WTC11 (cell line): Measurements from ENCODE around the gene SUPT4H1. TPM values are rescaled to one million over a fixed set of nuclear protein-coding genes. Genes with fewer than 3 reads are reported as not detected.
A peak's percentile ranks its signal among the peaks of the same experiment; 100 is the strongest.

Source experiments
- ATAC-seq: fragments of 200-7000 bp; cut with Tn5 transposase; 2 replicates; pipeline ENCODE4 v1.10.0; 2021; ENCODE audit warnings: mild to moderate bottlenecking, moderate library complexity
- CTCF ChIA-PET: fragments of 300-600 bp; sonication (Branson Sonifier 250); formaldehyde crosslinking; loops from one replicate; lab custom pipeline; 2021; ENCODE audit warnings: antibody characterized with exemption; lab: Charles Lee
- POLR2A ChIA-PET: fragments of 350-600 bp; sonication (Branson Sonifier 250); formaldehyde crosslinking; loops from one replicate; lab custom pipeline; 2021; ENCODE audit warnings: antibody characterized with exemption; lab: Charles Lee
- DNase-seq: peaks from one replicate; pipeline ENCODE4 v3.0.0; 2021; ENCODE audit warnings: low spot score
- H3K27ac Mint-ChIP-seq: 2 replicates; pipeline ENCODE4 v1.8.0; 2021; ENCODE audit warnings: mixed read lengths
- H3K27me3 Mint-ChIP-seq: 2 replicates; pipeline ENCODE4 v1.8.0; 2021; ENCODE audit warnings: low read depth, mild to moderate bottlenecking, moderate library complexity, mixed read lengths
- H3K36me3 Mint-ChIP-seq: 2 replicates; pipeline ENCODE4 v1.8.0; 2021; ENCODE audit warnings: mixed read lengths
- H3K4me1 Mint-ChIP-seq: 2 replicates; pipeline ENCODE4 v1.8.0; 2022; ENCODE audit warnings: mixed read lengths
- H3K4me3 Mint-ChIP-seq: 2 replicates; pipeline ENCODE4 v1.8.0; 2021; ENCODE audit warnings: mild to moderate bottlenecking, moderate library complexity, mixed read lengths
- H3K9me3 Mint-ChIP-seq: 2 replicates; pipeline ENCODE4 v1.8.0; 2021; ENCODE audit warnings: mixed read lengths
- ATF1 ChIP-seq: sonication (generic); formaldehyde crosslinking; IDR thresholded peaks from 2 replicates; pipeline ENCODE4 v1.8.1; 2023; ENCODE audit warnings: mild to moderate bottlenecking, moderate library complexity, missing genetic modification reagents
- CBFB ChIP-seq: sonication (generic); formaldehyde crosslinking; IDR thresholded peaks from 2 replicates; pipeline ENCODE4 v1.8.1; 2022; ENCODE audit warnings: mild to moderate bottlenecking, low read depth, missing genetic modification reagents
- CREB1 ChIP-seq: sonication (generic); formaldehyde crosslinking; IDR thresholded peaks from 2 replicates; pipeline ENCODE4 v1.8.0; 2023; ENCODE audit warnings: mild to moderate bottlenecking, missing genetic modification reagents
- CREM ChIP-seq: sonication (generic); formaldehyde crosslinking; IDR thresholded peaks from 2 replicates; pipeline ENCODE4 v1.8.1; 2022; ENCODE audit warnings: mild to moderate bottlenecking, missing genetic modification reagents, moderate library complexity
- ETV6 ChIP-seq: sonication (generic); formaldehyde crosslinking; IDR thresholded peaks from 2 replicates; pipeline ENCODE4 v1.8.1; 2022; ENCODE audit warnings: mild to moderate bottlenecking, missing genetic modification reagents
- FOXK1 ChIP-seq: sonication (generic); formaldehyde crosslinking; IDR thresholded peaks from 2 replicates; pipeline ENCODE4 v1.8.0; 2022; ENCODE audit warnings: mild to moderate bottlenecking, moderate library complexity, missing genetic modification reagents
- GABPB1 ChIP-seq: sonication (generic); formaldehyde crosslinking; IDR thresholded peaks from 2 replicates; pipeline ENCODE4 v1.8.1; 2023; ENCODE audit warnings: mild to moderate bottlenecking, missing genetic modification reagents
- HMGA2 ChIP-seq: fragments of 250-450 bp; sonication (Bioruptor Pico); IDR thresholded peaks from 2 replicates; pipeline ENCODE4 v1.4.0; 2021; ENCODE audit warnings: mild to moderate bottlenecking, moderate library complexity
- NFE2L1 ChIP-seq: sonication (generic); formaldehyde crosslinking; IDR thresholded peaks from 2 replicates; pipeline ENCODE4 v1.8.1; 2023; ENCODE audit warnings: missing genetic modification reagents
- NFYB ChIP-seq: sonication (generic); formaldehyde crosslinking; conservative IDR thresholded peaks from 2 replicates; pipeline ENCODE4 v1.8.0; 2022; ENCODE audit warnings: low read depth, missing genetic modification reagents
- OVOL2 ChIP-seq: fragments of 250-450 bp; sonication (Bioruptor Pico); IDR thresholded peaks from 2 replicates; pipeline ENCODE4 v1.9.0; 2021; ENCODE audit warnings: mild to moderate bottlenecking, borderline replicate concordance
- ZNF138 ChIP-seq: sonication (generic); formaldehyde crosslinking; conservative IDR thresholded peaks from 2 replicates; pipeline ENCODE4 v1.8.1; 2022; ENCODE audit warnings: mild to moderate bottlenecking, moderate library complexity, missing genetic modification reagents
- total RNA-seq: library from RNA; stranded (reverse); gene quantifications from 3 replicates; pipeline ENCODE4 v1.2.3, GENCODE V29; 2021
- TF ChIP-seq, protein P1 (sequence below): sonication (generic); formaldehyde crosslinking; IDR thresholded peaks from 2 replicates; pipeline ENCODE4 v1.8.0; 2023; ENCODE audit warnings: missing genetic modification reagents
- TF ChIP-seq, protein P2 (sequence below): sonication (generic); formaldehyde crosslinking; IDR thresholded peaks from 2 replicates; pipeline ENCODE4 v1.8.1; 2022; ENCODE audit warnings: mild to moderate bottlenecking, moderate library complexity, missing genetic modification reagents
- TF ChIP-seq, protein P3 (sequence below): sonication (generic); formaldehyde crosslinking; conservative IDR thresholded peaks from 2 replicates; pipeline ENCODE4 v1.8.1; 2022; ENCODE audit warnings: mild to moderate bottlenecking, missing genetic modification reagents
- TF ChIP-seq, protein P4 (sequence below): sonication (generic); formaldehyde crosslinking; IDR thresholded peaks from 2 replicates; pipeline ENCODE4 v1.8.0; 2022; ENCODE audit warnings: mild to moderate bottlenecking, missing genetic modification reagents
- TF ChIP-seq, protein P5 (sequence below): fragments of 250-450 bp; sonication (Bioruptor Pico); IDR thresholded peaks from 2 replicates; pipeline ENCODE4 v1.9.0; 2021; ENCODE audit warnings: mild to moderate bottlenecking
- TF ChIP-seq, protein P6 (sequence below): sonication (generic); formaldehyde crosslinking; IDR thresholded peaks from 2 replicates; pipeline ENCODE4 v1.8.0; 2022; ENCODE audit warnings: mild to moderate bottlenecking, missing genetic modification reagents
- TF ChIP-seq, protein P7 (sequence below): sonication (generic); formaldehyde crosslinking; IDR thresholded peaks from 2 replicates; pipeline ENCODE4 v1.8.0; 2023; ENCODE audit warnings: missing genetic modification reagents, mild to moderate bottlenecking, borderline replicate concordance
- TF ChIP-seq, protein P8 (sequence below): sonication (generic); formaldehyde crosslinking; IDR thresholded peaks from 2 replicates; pipeline ENCODE4 v1.8.1; 2022; ENCODE audit warnings: low read depth, mild to moderate bottlenecking, moderate library complexity, missing genetic modification reagents, borderline replicate concordance

Gene SUPT4H1
- total RNA-seq, 1 experiment from 2014 or later, result 85.5 TPM

DNA sequence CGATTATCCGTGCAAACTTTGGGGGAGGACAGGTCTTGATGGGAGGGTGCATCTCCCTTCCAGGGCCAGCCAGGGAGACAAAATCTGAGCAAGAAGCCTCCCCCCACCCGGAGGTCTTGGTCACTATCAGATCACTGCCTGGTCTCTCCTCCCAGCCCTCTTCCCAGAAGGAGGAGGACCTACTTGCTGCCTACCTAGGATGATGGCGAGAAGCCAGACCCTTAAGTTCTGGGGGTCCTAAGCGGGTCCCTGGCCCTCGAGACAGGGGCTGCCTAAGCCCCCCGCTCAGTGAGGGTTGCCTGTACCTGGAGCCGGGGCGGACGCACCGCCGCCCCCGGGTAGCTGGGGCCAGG is 28.0 kb downstream of the SUPT4H1 start (continued):
- no peak for TF ChIP-seq FOXK1
- TF ChIP-seq CREB1 (CRISPR knock-in tag), result no peak
- TF ChIP-seq OVOL2, result no peak
- no peak for TF ChIP-seq ZNF138
- TF ChIP-seq CBFB (CRISPR knock-in tag), result no peak
- TF ChIP-seq, protein P1, sequence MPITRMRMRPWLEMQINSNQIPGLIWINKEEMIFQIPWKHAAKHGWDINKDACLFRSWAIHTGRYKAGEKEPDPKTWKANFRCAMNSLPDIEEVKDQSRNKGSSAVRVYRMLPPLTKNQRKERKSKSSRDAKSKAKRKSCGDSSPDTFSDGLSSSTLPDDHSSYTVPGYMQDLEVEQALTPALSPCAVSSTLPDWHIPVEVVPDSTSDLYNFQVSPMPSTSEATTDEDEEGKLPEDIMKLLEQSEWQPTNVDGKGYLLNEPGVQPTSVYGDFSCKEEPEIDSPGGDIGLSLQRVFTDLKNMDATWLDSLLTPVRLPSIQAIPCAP (CRISPR knock-in tag), result no peak
- no peak for TF ChIP-seq NFYB (CRISPR knock-in tag)

DNA sequence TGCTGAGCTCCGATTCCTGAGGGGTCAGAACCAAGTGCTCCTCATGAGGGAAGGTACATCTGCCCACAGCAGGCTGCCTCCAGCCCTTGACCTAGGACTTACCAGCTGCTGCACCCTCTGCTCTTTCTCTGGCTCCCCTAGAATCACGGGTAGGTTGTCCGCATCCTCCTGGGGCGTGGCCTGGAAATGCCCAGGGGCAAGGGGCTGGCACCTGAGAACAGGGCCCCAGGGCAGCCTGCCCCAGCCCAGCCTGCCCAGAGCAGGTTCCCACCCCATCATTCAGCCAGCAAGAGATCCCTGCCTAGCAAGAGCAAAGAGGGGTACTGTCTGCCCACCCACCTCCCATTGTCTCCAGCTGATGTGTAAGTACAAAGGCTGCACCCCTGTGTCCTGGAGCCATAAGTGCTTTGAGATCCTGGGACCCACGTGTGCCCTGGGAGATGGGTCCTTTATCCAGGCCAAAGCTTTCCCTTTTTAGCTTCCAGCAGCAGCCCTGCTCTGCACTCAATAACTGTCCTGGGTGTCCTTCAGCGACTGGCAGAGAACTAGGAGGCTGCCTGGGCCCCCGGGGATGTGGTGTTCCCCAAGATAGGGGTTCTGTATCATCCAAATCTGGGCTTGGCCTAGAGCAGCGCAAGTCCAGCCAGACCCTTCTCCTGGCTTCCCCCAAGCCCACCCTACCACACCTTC is 28.5 kb downstream of the SUPT4H1 start:
- no peak for ATAC-seq
- Mint-ChIP-seq H3K36me3 (0 out of 2 replicates have a peak, but pooled peaks cover 3% of the 10 kb centered on the region), H3K27me3 (peaks cover 50% of the 10 kb centered on the region), H3K9me3 (no peaks in the 10 kb centered on the region), H3K4me3 (peak overlapping the region; percentile 61), H3K27ac (no peak overlapping the region), H3K4me1 (peaks cover 30% of the 10 kb centered on the region)
- ChIA-PET POLR2A (interaction anchor here (1.9 to 3.2 kb wide), 3 partner anchors 15 to 94 kb away, joined by 7 to 9 read pairs (median 9); partner anchors contain the start of genes RNF43 and SUPT4H1), CTCF (interaction anchor here (0.6 to 2.7 kb wide), 9 partner anchors 11 to 122 kb away, joined by 3 to 17 read pairs (median 4); partner anchors contain the start of gene RNF43)
- no peak for DNase-seq
- TF ChIP-seq, protein P2, sequence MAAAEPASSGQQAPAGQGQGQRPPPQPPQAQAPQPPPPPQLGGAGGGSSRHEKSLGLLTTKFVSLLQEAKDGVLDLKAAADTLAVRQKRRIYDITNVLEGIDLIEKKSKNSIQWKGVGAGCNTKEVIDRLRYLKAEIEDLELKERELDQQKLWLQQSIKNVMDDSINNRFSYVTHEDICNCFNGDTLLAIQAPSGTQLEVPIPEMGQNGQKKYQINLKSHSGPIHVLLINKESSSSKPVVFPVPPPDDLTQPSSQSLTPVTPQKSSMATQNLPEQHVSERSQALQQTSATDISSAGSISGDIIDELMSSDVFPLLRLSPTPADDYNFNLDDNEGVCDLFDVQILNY, result no peak
- TF ChIP-seq, protein P3, sequence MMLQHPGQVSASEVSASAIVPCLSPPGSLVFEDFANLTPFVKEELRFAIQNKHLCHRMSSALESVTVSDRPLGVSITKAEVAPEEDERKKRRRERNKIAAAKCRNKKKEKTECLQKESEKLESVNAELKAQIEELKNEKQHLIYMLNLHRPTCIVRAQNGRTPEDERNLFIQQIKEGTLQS (CRISPR knock-in tag), result no peak
- no peak for TF ChIP-seq NFE2L1 (CRISPR knock-in tag)
- TF ChIP-seq, protein P4, sequence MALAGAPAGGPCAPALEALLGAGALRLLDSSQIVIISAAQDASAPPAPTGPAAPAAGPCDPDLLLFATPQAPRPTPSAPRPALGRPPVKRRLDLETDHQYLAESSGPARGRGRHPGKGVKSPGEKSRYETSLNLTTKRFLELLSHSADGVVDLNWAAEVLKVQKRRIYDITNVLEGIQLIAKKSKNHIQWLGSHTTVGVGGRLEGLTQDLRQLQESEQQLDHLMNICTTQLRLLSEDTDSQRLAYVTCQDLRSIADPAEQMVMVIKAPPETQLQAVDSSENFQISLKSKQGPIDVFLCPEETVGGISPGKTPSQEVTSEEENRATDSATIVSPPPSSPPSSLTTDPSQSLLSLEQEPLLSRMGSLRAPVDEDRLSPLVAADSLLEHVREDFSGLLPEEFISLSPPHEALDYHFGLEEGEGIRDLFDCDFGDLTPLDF (CRISPR knock-in tag), result no peak
- no peak for TF ChIP-seq NFYB (CRISPR knock-in tag)
- TF ChIP-seq ATF1 (CRISPR knock-in tag), result no peak
- TF ChIP-seq, protein P5, sequence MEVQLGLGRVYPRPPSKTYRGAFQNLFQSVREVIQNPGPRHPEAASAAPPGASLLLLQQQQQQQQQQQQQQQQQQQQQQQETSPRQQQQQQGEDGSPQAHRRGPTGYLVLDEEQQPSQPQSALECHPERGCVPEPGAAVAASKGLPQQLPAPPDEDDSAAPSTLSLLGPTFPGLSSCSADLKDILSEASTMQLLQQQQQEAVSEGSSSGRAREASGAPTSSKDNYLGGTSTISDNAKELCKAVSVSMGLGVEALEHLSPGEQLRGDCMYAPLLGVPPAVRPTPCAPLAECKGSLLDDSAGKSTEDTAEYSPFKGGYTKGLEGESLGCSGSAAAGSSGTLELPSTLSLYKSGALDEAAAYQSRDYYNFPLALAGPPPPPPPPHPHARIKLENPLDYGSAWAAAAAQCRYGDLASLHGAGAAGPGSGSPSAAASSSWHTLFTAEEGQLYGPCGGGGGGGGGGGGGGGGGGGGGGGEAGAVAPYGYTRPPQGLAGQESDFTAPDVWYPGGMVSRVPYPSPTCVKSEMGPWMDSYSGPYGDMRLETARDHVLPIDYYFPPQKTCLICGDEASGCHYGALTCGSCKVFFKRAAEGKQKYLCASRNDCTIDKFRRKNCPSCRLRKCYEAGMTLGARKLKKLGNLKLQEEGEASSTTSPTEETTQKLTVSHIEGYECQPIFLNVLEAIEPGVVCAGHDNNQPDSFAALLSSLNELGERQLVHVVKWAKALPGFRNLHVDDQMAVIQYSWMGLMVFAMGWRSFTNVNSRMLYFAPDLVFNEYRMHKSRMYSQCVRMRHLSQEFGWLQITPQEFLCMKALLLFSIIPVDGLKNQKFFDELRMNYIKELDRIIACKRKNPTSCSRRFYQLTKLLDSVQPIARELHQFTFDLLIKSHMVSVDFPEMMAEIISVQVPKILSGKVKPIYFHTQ (CRISPR knock-in tag), result no peak
- TF ChIP-seq CREM (CRISPR knock-in tag), result no peak
- TF ChIP-seq, protein P1 (CRISPR knock-in tag), result no peak
- TF ChIP-seq HMGA2 (CRISPR knock-in tag), result no peak
- TF ChIP-seq, protein P6, sequence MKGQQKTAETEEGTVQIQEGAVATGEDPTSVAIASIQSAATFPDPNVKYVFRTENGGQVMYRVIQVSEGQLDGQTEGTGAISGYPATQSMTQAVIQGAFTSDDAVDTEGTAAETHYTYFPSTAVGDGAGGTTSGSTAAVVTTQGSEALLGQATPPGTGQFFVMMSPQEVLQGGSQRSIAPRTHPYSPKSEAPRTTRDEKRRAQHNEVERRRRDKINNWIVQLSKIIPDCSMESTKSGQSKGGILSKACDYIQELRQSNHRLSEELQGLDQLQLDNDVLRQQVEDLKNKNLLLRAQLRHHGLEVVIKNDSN (CRISPR knock-in tag), result no peak
- TF ChIP-seq, protein P7, sequence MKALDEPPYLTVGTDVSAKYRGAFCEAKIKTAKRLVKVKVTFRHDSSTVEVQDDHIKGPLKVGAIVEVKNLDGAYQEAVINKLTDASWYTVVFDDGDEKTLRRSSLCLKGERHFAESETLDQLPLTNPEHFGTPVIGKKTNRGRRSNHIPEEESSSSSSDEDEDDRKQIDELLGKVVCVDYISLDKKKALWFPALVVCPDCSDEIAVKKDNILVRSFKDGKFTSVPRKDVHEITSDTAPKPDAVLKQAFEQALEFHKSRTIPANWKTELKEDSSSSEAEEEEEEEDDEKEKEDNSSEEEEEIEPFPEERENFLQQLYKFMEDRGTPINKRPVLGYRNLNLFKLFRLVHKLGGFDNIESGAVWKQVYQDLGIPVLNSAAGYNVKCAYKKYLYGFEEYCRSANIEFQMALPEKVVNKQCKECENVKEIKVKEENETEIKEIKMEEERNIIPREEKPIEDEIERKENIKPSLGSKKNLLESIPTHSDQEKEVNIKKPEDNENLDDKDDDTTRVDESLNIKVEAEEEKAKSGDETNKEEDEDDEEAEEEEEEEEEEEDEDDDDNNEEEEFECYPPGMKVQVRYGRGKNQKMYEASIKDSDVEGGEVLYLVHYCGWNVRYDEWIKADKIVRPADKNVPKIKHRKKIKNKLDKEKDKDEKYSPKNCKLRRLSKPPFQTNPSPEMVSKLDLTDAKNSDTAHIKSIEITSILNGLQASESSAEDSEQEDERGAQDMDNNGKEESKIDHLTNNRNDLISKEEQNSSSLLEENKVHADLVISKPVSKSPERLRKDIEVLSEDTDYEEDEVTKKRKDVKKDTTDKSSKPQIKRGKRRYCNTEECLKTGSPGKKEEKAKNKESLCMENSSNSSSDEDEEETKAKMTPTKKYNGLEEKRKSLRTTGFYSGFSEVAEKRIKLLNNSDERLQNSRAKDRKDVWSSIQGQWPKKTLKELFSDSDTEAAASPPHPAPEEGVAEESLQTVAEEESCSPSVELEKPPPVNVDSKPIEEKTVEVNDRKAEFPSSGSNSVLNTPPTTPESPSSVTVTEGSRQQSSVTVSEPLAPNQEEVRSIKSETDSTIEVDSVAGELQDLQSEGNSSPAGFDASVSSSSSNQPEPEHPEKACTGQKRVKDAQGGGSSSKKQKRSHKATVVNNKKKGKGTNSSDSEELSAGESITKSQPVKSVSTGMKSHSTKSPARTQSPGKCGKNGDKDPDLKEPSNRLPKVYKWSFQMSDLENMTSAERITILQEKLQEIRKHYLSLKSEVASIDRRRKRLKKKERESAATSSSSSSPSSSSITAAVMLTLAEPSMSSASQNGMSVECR (CRISPR knock-in tag), result no peak
- TF ChIP-seq, protein P8, sequence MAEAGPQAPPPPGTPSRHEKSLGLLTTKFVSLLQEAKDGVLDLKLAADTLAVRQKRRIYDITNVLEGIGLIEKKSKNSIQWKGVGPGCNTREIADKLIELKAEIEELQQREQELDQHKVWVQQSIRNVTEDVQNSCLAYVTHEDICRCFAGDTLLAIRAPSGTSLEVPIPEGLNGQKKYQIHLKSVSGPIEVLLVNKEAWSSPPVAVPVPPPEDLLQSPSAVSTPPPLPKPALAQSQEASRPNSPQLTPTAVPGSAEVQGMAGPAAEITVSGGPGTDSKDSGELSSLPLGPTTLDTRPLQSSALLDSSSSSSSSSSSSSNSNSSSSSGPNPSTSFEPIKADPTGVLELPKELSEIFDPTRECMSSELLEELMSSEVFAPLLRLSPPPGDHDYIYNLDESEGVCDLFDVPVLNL (CRISPR knock-in tag), result no peak
- TF ChIP-seq GABPB1 (CRISPR knock-in tag), result no peak
- TF ChIP-seq FOXK1, result no peak
- TF ChIP-seq ETV6 (CRISPR knock-in tag), result no peak
